Muscle of back (tissue), 11 donors: Measurements from ENCODE around the gene TXNDC17. TPM values are rescaled to one million over a fixed set of nuclear protein-coding genes. Genes with fewer than 3 reads are reported as not detected.
"Not testable (repeated sequence)": the region's sequence is repeated elsewhere in the genome, so short reads cannot be mapped to it uniquely, and the experiment has no call there.

Source experiments
- DNase-seq, 3 donors: peaks; one replicate each; pipeline versions ENCODE4 v3.0.0 to v3.0.0-alpha.2; 2013
- polyA plus RNA-seq, 10 donors: library from polyadenylated mRNA; unstranded; fragments of 120-200 nt; gene quantifications; one replicate each; pipeline ENCODE4 v1.2.1, GENCODE V29; 2013; ENCODE audit not compliant: insufficient read length in 10 of 10

TXNDC17 gene
- polyA plus RNA-seq, 10 donors: 45.2 to 74.2 (median 52.4) TPM

GRCh38 chr17:6657633-6658287 lies 16.9 kb downstream of the TXNDC17 start:
- DNase-seq: no peak

- not testable (repeated sequence) for DNase-seq
Measured at GRCh38 chr17:6658411-6658810, 17.6 kb downstream of the TXNDC17 start.

- DNase-seq: no peak
Measured at GRCh38 chr17:6660101-6660500, 19.2 kb downstream of the TXNDC17 start.

GRCh38 chr17:6660805-6661463 lies 20.1 kb downstream of the TXNDC17 start:
- DNase-seq: no peak

GRCh38 chr17:6661464-6661848 lies 20.6 kb downstream of the TXNDC17 start:
- DNase-seq: no peak

GRCh38 chr17:6663200-6663599 lies 22.3 kb downstream of the TXNDC17 start:
- not testable (repeated sequence) for DNase-seq

GRCh38 chr17:6666077-6666521 lies 25.2 kb downstream of the TXNDC17 start:
- DNase-seq: peak; percentile 68 to 86 (median 80)

- DNase-seq: no peak
Measured at GRCh38 chr17:6666557-6666956, 25.7 kb downstream of the TXNDC17 start.

- no peak for DNase-seq
Measured at GRCh38 chr17:6667516-6667915, 26.7 kb downstream of the TXNDC17 start.

GRCh38 chr17:6668219-6668618 lies 27.4 kb downstream of the TXNDC17 start:
- DNase-seq: no peak

GRCh38 chr17:6668727-6669425 lies 28.0 kb downstream of the TXNDC17 start:
- no peak for DNase-seq

GRCh38 chr17:6669479-6670212 lies 28.8 kb downstream of the TXNDC17 start:
- DNase-seq: no peak

- DNase-seq: no peak
Measured at GRCh38 chr17:6670571-6670970, 29.7 kb downstream of the TXNDC17 start.

GRCh38 chr17:6670999-6671398 lies 30.1 kb downstream of the TXNDC17 start:
- no peak for DNase-seq

GRCh38 chr17:6671431-6671830 lies 30.6 kb downstream of the TXNDC17 start:
- DNase-seq: no peak

- DNase-seq: no peak
Measured at GRCh38 chr17:6674586-6674985, 33.7 kb downstream of the TXNDC17 start.

GRCh38 chr17:6675201-6675825 lies 34.5 kb downstream of the TXNDC17 start:
- DNase-seq: no peak

- DNase-seq: no peak
Measured at GRCh38 chr17:6676802-6677157, 35.9 kb downstream of the TXNDC17 start.

GRCh38 chr17:6677158-6677831 lies 36.4 kb downstream of the TXNDC17 start:
- DNase-seq: peak in 2 of 3 donors; percentile 19 to 24

GRCh38 chr17:6677946-6678345 lies 37.1 kb downstream of the TXNDC17 start:
- DNase-seq: no peak

GRCh38 chr17:6679241-6679640 lies 38.4 kb downstream of the TXNDC17 start:
- no peak for DNase-seq
